Endothelial cell of umbilical vein (primary cell): ENCODE measurements around the gene ATP13A4. TPM values are rescaled to one million over a fixed set of nuclear protein-coding genes. Genes with fewer than 3 reads are reported as not detected.

Source experiments
- BruUV-seq: library from RNA; stranded (reverse); fragments of 400-500 nt; replicated peaks from 2 replicates; lab custom pipeline; 2021; lab: Mats Ljungman, UMichigan
- CTCF ChIA-PET: fragments of 300-600, 350-600 bp; sonication (Branson Sonifier 250); formaldehyde crosslinking; loops from one replicate; lab custom pipeline; 2021; ENCODE audit warnings: antibody characterized with exemption, inconsistent platforms; lab: Charles Lee
- POLR2A ChIA-PET: fragments of 300-600, 350-600 bp; sonication (Branson Sonifier 250); formaldehyde crosslinking; loops from one replicate; lab custom pipeline; 2021; ENCODE audit warnings: antibody characterized with exemption, inconsistent platforms; lab: Charles Lee
- DNase-seq: peaks from one replicate; pipeline ENCODE4 v3.0.0-alpha.2; 2011; ENCODE audit warnings: low read depth, low spot score
- FAIRE-seq: peaks from 2 replicates; lab custom pipeline; 2011; peaks lifted over from hg19 to GRCh38; lab: Jason Lieb, UNC
- H2AFZ ChIP-seq: 2 replicates; pipeline ENCODE4 v1.6.0; 2012; ENCODE audit warnings: low read depth, low read length, control low read depth, inconsistent platforms
- H3K27ac ChIP-seq: 2 replicates; pipeline ENCODE4 v1.5.1; 2011; ENCODE audit warnings: low read depth, mild to moderate bottlenecking, control low read depth, low read length, moderate library complexity; ENCODE audit not compliant: insufficient read depth
- H3K27me3 ChIP-seq, 2 experiments: 2 replicates each; pipeline versions ENCODE4 v1.6.0 to v1.6.1; 2011; ENCODE audit warnings: low read length in 2 of 2, mixed read lengths in 1 of 2; ENCODE audit not compliant: control insufficient read depth in 2 of 2, insufficient read depth in 2 of 2
- H3K36me3 ChIP-seq, 2 experiments: 2 replicates in 1 of 2; 3 replicates in 1 of 2; pipeline ENCODE4 v1.5.1; 2011; ENCODE audit warnings: low read length in 2 of 2, mild to moderate bottlenecking in 1 of 2, moderate library complexity in 1 of 2; ENCODE audit not compliant: control insufficient read depth in 2 of 2, insufficient read depth in 2 of 2; ENCODE audit errors: extremely low read depth in 1 of 2
- H3K4me1 ChIP-seq: 3 replicates; pipeline ENCODE4 v1.5.1; 2011; ENCODE audit warnings: mild to moderate bottlenecking, low read length; ENCODE audit not compliant: control insufficient read depth, insufficient read depth; ENCODE audit errors: extremely low read depth
- H3K4me2 ChIP-seq: 2 replicates; pipeline ENCODE4 v1.6.1; 2011; ENCODE audit warnings: low read length, control low read depth, mixed read lengths; ENCODE audit not compliant: insufficient read depth
- H3K4me3 ChIP-seq, 3 experiments: fragments of 200-600 bp in 1 of 3; sonication (generic), shearing (Covaris generic) in 1 of 3; replicated peaks in 1 of 3; 2 replicates each; pipeline ENCODE4 v1.5.1; 2011 to 2016; ENCODE audit warnings: control low read depth in 3 of 3, low read length in 3 of 3, mild to moderate bottlenecking in 2 of 3, inconsistent platforms in 1 of 3, low read depth in 1 of 3, moderate library complexity in 1 of 3; ENCODE audit not compliant: insufficient read depth in 1 of 3
- H3K79me2 ChIP-seq: 2 replicates; pipeline ENCODE4 v1.6.0; 2012; ENCODE audit warnings: low read length, inconsistent platforms; ENCODE audit not compliant: control insufficient read depth, insufficient read depth
- H3K9ac ChIP-seq: replicated peaks from 2 replicates; pipeline ENCODE3; 2011; ENCODE audit warnings: low read length, control low read depth; ENCODE audit not compliant: insufficient read depth; ENCODE audit errors: extremely low read depth
- H3K9me1 ChIP-seq: replicated peaks from 3 replicates; pipeline ENCODE4 v1.6.0; 2011; ENCODE audit warnings: mild to moderate bottlenecking, low read length; ENCODE audit not compliant: control insufficient read depth, insufficient read depth; ENCODE audit errors: extremely low read depth
- H3K9me3 ChIP-seq: replicated peaks from 2 replicates; pipeline ENCODE4 v1.5.1; 2012; ENCODE audit warnings: low read length, inconsistent platforms; ENCODE audit not compliant: control insufficient read depth, insufficient read depth
- H4K20me1 ChIP-seq: replicated peaks from 2 replicates; pipeline ENCODE3; 2011; ENCODE audit warnings: mild to moderate bottlenecking, low read length; ENCODE audit not compliant: control insufficient read depth, insufficient read depth; ENCODE audit errors: extremely low read depth
- EZH2 ChIP-seq: IDR thresholded peaks from 2 replicates; pipeline ENCODE4 v1.6.1; 2012; ENCODE audit warnings: borderline replicate concordance, low read depth, mild to moderate bottlenecking, moderate library complexity, low read length, inconsistent platforms; ENCODE audit not compliant: severe bottlenecking
- FOS ChIP-seq: IDR thresholded peaks from 2 replicates; pipeline ENCODE4 v1.6.1; 2011; ENCODE audit warnings: mild to moderate bottlenecking, low read length, moderate library complexity, borderline replicate concordance; ENCODE audit not compliant: insufficient read depth
- GATA2 ChIP-seq: IDR thresholded peaks from 2 replicates; pipeline ENCODE4 v1.7.0; 2011; ENCODE audit warnings: low read depth, mild to moderate bottlenecking, moderate library complexity, mixed read lengths, low read length; ENCODE audit not compliant: insufficient read length, insufficient read depth
- JUN ChIP-seq: IDR thresholded peaks from 2 replicates; pipeline ENCODE4 v1.6.1; 2011; ENCODE audit warnings: borderline replicate concordance, low read depth; ENCODE audit not compliant: insufficient read length, insufficient read depth
- MYC ChIP-seq: IDR thresholded peaks from one replicate; pipeline ENCODE4 v1.6.1; 2011; ENCODE audit warnings: mild to moderate bottlenecking, low read depth, low read length
- POLR2A ChIP-seq: IDR thresholded peaks from 2 replicates; pipeline ENCODE4 v1.6.1; 2012; ENCODE audit warnings: low read depth, mild to moderate bottlenecking, control low read depth, low read length
- POLR2AphosphoS5 ChIP-seq: IDR thresholded peaks from 2 replicates; pipeline ENCODE4 v1.6.1; 2012; ENCODE audit warnings: low read depth, mild to moderate bottlenecking, control low read depth, low read length, moderate library complexity; ENCODE audit not compliant: insufficient read depth
- dilution Hi-C: fragments of 300-500 bp; cut with MboI; formaldehyde crosslinking; loops from one replicate; pipeline ENCODE4 v1.15.0; 2019; ENCODE audit warnings: low sequenced_read_pairs; ENCODE audit not compliant: extremely low pct_ligation_motif_present
- intact Hi-C: fragments of 100-400 bp; cut with micrococcal nuclease; formaldehyde crosslinking; loops from one replicate; pipeline ENCODE4 v1.10.0; 2022
- polyA plus RNA-seq, 4 experiments: library from polyadenylated mRNA; depleted of rRNA in 3 of 4; stranded (reverse) in 3 of 4; unstranded in 1 of 4; fragments of >200 nt; gene quantifications; 2 replicates each; pipeline versions ENCODE4 v1.2.1 to v1.2.3, GENCODE V29; 2011 to 2012; ENCODE audit warnings: missing spikeins in 1 of 4
- total RNA-seq: library from RNA; stranded (reverse); gene quantifications from 2 replicates; pipeline ENCODE4 v1.2.3, GENCODE V29; 2021
- TF ChIP-seq, protein P1 (sequence below), 2 donors: IDR thresholded peaks; 1 replicate in 1 of 2; 2 replicates in 1 of 2; pipeline ENCODE4 v1.5.1; 2011; ENCODE audit warnings: low read length in 2 of 2, mild to moderate bottlenecking in 2 of 2, moderate library complexity in 2 of 2, control low read depth in 1 of 2, inconsistent platforms in 1 of 2, low read depth in 1 of 2; ENCODE audit not compliant: insufficient read depth in 1 of 2; ENCODE audit errors: extremely low read depth in 1 of 2
- TF ChIP-seq, protein P2 (sequence below): IDR thresholded peaks from 2 replicates; pipeline ENCODE4 v1.6.1; 2011; ENCODE audit not compliant: insufficient read depth, insufficient read length

The ATP13A4 gene
- total and polyA plus RNA-seq, 2 donors (not counting 3 experiments of a cell fraction or from before 2014, with no cell fraction given): not detected

DNA sequence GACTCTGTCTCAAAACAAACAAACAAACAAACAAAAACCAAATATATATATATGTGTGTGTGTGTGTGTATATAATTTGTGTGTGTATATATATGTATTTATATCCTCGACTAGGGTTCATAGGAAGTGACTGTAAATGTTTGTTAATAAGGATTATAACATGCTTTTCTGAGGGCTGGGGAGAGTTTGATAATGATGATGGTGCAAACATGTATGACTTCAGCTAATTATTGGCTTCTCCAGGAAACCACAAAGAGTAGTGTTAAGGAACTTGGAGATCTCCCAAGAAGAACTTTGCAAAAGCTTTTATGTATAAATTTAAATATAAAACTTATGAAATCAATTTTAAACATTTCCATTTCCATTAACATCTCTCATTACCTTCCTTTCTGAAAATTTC, 34.4 kb upstream of the ATP13A4 start:
- TF ChIP-seq JUN (no peak), FOS (no peak), EZH2 (no peak), GATA2 (no peak), MYC (no peak), POLR2A (no peak), POLR2AphosphoS5 (no peak)
- TF ChIP-seq, protein P1, sequence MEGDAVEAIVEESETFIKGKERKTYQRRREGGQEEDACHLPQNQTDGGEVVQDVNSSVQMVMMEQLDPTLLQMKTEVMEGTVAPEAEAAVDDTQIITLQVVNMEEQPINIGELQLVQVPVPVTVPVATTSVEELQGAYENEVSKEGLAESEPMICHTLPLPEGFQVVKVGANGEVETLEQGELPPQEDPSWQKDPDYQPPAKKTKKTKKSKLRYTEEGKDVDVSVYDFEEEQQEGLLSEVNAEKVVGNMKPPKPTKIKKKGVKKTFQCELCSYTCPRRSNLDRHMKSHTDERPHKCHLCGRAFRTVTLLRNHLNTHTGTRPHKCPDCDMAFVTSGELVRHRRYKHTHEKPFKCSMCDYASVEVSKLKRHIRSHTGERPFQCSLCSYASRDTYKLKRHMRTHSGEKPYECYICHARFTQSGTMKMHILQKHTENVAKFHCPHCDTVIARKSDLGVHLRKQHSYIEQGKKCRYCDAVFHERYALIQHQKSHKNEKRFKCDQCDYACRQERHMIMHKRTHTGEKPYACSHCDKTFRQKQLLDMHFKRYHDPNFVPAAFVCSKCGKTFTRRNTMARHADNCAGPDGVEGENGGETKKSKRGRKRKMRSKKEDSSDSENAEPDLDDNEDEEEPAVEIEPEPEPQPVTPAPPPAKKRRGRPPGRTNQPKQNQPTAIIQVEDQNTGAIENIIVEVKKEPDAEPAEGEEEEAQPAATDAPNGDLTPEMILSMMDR (IDR thresholded peaks at IDR 0.05; ENCODE audit: extremely low read depth in 1 of 2, insufficient read depth in 1 of 2, low read depth in 1 of 2, low read length in 2 of 2): no peak
- TF ChIP-seq, protein P2, sequence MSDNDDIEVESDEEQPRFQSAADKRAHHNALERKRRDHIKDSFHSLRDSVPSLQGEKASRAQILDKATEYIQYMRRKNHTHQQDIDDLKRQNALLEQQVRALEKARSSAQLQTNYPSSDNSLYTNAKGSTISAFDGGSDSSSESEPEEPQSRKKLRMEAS: no peak
- Histone ChIP-seq H3K4me2 (no peak overlapping the region), H2AFZ (no peak overlapping the region), H3K27ac (no peak overlapping the region), H4K20me1 (no peaks in the 10 kb centered on the region), H3K9ac (no peak overlapping the region), H3K27me3 (peaks cover 3 to 4% of the 10 kb centered on the region in 2 experiments), H3K4me1 (peaks cover 8% of the 10 kb centered on the region), H3K4me3 (no peak overlapping the region), H3K36me3 (no peaks in the 10 kb centered on the region), H3K9me3 (no peaks in the 10 kb centered on the region), H3K79me2 (peaks cover 11% of the 10 kb centered on the region), H3K9me1 (no peaks in the 10 kb centered on the region)
- CTCF ChIA-PET: no interaction called here
- dilution Hi-C loops (no loop called here), intact Hi-C loops (no loop called here)
- no peak for DNase-seq
- FAIRE-seq: no peak
- no TSS peak for BruUV-seq
- POLR2A ChIA-PET: no interaction called here
